Brain microvascular endothelial cell (primary cell): ENCODE data around the gene CARMIL3.

Experiments
- DNase-seq: peaks from one replicate; pipeline ENCODE4 v3.0.0-alpha.2; 2020
- H3K27ac ChIP-seq: fragments of 250-450 bp; sonication (Bioruptor Pico); 2 replicates; pipeline ENCODE4 v1.5.1; 2020; ENCODE audit warnings: mild to moderate bottlenecking, moderate library complexity
- H3K27me3 ChIP-seq: fragments of 250-450 bp; sonication (Bioruptor Pico); replicated peaks from 2 replicates; pipeline ENCODE4 v1.5.1; 2020; ENCODE audit warnings: mild to moderate bottlenecking
- H3K36me3 ChIP-seq: fragments of 250-450 bp; sonication (Bioruptor Pico); replicated peaks from 2 replicates; pipeline ENCODE4 v1.5.1; 2020; ENCODE audit warnings: mild to moderate bottlenecking
- H3K4me3 ChIP-seq: 2 replicates; pipeline ENCODE4 v1.5.1; 2011; ENCODE audit warnings: low read depth, mild to moderate bottlenecking, control low read depth, low read length, moderate library complexity
- CTCF ChIP-seq: IDR thresholded peaks from 2 replicates; pipeline ENCODE4 v1.5.1; 2011; ENCODE audit warnings: low read depth, mild to moderate bottlenecking, moderate library complexity, low read length, control low read depth, inconsistent platforms; ENCODE audit errors: missing control alignments
- in situ Hi-C: cut with HindIII; loops from 2 replicates; pipeline ENCODE4 v1.10.0; 2017; ENCODE audit warnings: low sequenced_read_pairs, low pct_ligation_motif_present

CARMIL3 gene

GRCh38 chr14:24069411-24069735 is 17.6 kb downstream of the CARMIL3 start:
- no peak for DNase-seq
- H3K27me3 ChIP-seq: peaks cover 6% of the 10 kb centered on the region
- in situ Hi-C loops: no loop called here
- TF ChIP-seq CTCF: no peak
- no peaks in the 10 kb centered on the region for H3K36me3 ChIP-seq
- no peak overlapping the region for H3K27ac ChIP-seq
- no peak overlapping the region for H3K4me3 ChIP-seq

- no peak for DNase-seq
- H3K27ac ChIP-seq: no peak overlapping the region
- H3K4me3 ChIP-seq: no peak overlapping the region
- no peak for TF ChIP-seq CTCF
- in situ Hi-C loops: no loop called here
- H3K27me3 ChIP-seq: peaks cover 6% of the 10 kb centered on the region
- no peaks in the 10 kb centered on the region for H3K36me3 ChIP-seq
These were observed 18.7 kb downstream of the CARMIL3 start for GRCh38 chr14:24070285-24071143.

- H3K27ac ChIP-seq: no peak within 1 kb of the TSS
- no peaks in the 10 kb centered on the region for H3K36me3 ChIP-seq
- TF ChIP-seq CTCF: no peak
- H3K4me3 ChIP-seq: no peak within 1 kb of the TSS
- no peak for DNase-seq
- peaks cover 6% of the 10 kb centered on the region for H3K27me3 ChIP-seq
- in situ Hi-C loops: no loop called here
These were observed 19.4 kb downstream of the CARMIL3 start, which contains the start of gene CPNE6 for GRCh38 chr14:24071144-24071697. TSS of gene CPNE6 (plus strand) at chr14:24071562. CDS start at chr14:24072937, 1,375 bp downstream.

GRCh38 chr14:24071836-24072430 is 20.1 kb downstream of the CARMIL3 start:
- TF ChIP-seq CTCF: no peak
- Histone ChIP-seq H3K36me3 (no peaks in the 10 kb centered on the region), H3K27me3 (peaks cover 6% of the 10 kb centered on the region), H3K27ac (no peak overlapping the region), H3K4me3 (no peak overlapping the region)
- no peak for DNase-seq
- in situ Hi-C loops: no loop called here

- no peak for DNase-seq
- H3K36me3 ChIP-seq: no peaks in the 10 kb centered on the region
- no peak overlapping the region for H3K4me3 ChIP-seq
- peaks cover 6% of the 10 kb centered on the region for H3K27me3 ChIP-seq
- H3K27ac ChIP-seq: no peak overlapping the region
- in situ Hi-C loops: no loop called here
- no peak for TF ChIP-seq CTCF
These were observed 20.6 kb downstream of the CARMIL3 start for GRCh38 chr14:24072436-24072835.
